Uterus (tissue), 4 donors: Measurements from ENCODE around the gene ZNF235. TPM values are rescaled to one million over a fixed set of nuclear protein-coding genes. Genes with fewer than 3 reads are reported as not detected.

Experiments used
- DNase-seq, 2 donors: peaks; one replicate each; pipeline ENCODE4 v3.0.0-alpha.2; 2019 to 2020
- H3K27ac ChIP-seq, 2 donors: fragments of 200-600 bp; sonication (generic); 1 replicate in 1 of 2; 2 replicates in 1 of 2; pipeline ENCODE4 v1.5.1; 2016 to 2018
- H3K27me3 ChIP-seq, 2 donors: fragments of 200-600 bp; sonication (generic); one replicate each; pipeline ENCODE4 v1.5.1; 2018 to 2019; ENCODE audit warnings: control low read depth in 1 of 2
- H3K36me3 ChIP-seq, 2 donors: fragments of 200-600 bp; sonication (generic); one replicate each; pipeline ENCODE4 v1.5.1; 2019; ENCODE audit warnings: control low read depth in 1 of 2
- H3K4me1 ChIP-seq, 2 donors: fragments of 200-600 bp; sonication (generic); one replicate each; pipeline ENCODE4 v1.5.1; 2018 to 2019; ENCODE audit warnings: control low read depth in 1 of 2
- H3K4me3 ChIP-seq, 2 donors: fragments of 200-600 bp; sonication (generic); 1 replicate in 1 of 2; 2 replicates in 1 of 2; pipeline ENCODE4 v1.5.1; 2018 to 2019; ENCODE audit warnings: mild to moderate bottlenecking in 1 of 2
- H3K9me3 ChIP-seq, 2 donors: fragments of 200-600 bp; sonication (generic); one replicate each; pipeline ENCODE4 v1.5.1; 2019; ENCODE audit warnings: control low read depth in 1 of 2
- CTCF ChIP-seq, 4 experiments: fragments of 200-600 bp in 2 of 4; fragments of 450-650 bp in 2 of 4; sonication (generic) in 2 of 4; IDR thresholded peaks; one replicate each; pipeline ENCODE4 v1.5.1; 2016 to 2019; ENCODE audit warnings: antibody characterized with exemption in 4 of 4, mild to moderate bottlenecking in 2 of 4, moderate library complexity in 1 of 4
- POLR2A ChIP-seq, 2 donors: fragments of 450-650 bp; IDR thresholded peaks; one replicate each; pipeline ENCODE4 v1.6.1; 2016; ENCODE audit warnings: antibody characterized with exemption in 2 of 2, mild to moderate bottlenecking in 1 of 2, moderate library complexity in 1 of 2
- intact Hi-C: fragments of 100-400 bp; cut with DNase I; formaldehyde crosslinking; loops from one replicate; pipeline ENCODE4 v1.15.1; 2023; ENCODE audit warnings: low total_unique reads
- total RNA-seq, 4 donors: library from RNA; depleted of rRNA in 3 of 4; stranded (reverse); fragments of >200 nt in 3 of 4; gene quantifications; one replicate each; pipeline versions ENCODE4 v1.1.0 to v1.2.4, GENCODE V29; 2014 to 2023
- donor health status: DM: yes; HTN: yes; CAD: no.

The ZNF235 gene
- total RNA-seq, 4 donors from 2014 or later: 4.1 to 17.4 (median 9.0) TPM

- Histone ChIP-seq H3K27ac (no peak overlapping the region), H3K36me3 (no peaks in the 10 kb centered on the region), H3K4me1 (no peaks in the 10 kb centered on the region), H3K27me3 (no peaks in the 10 kb centered on the region), H3K9me3 (peaks cover 0 to 23% of the 10 kb centered on the region in 2 donors), H3K4me3 (no peak overlapping the region)
- TF ChIP-seq POLR2A (IDR thresholded peaks at IDR 0.05) (no peak), CTCF (IDR thresholded peaks at IDR 0.05) (no peak)
- intact Hi-C loops: no loop called here
- DNase-seq: no peak
Observed at GRCh38 chr19:44332145-44332544, 27.3 kb upstream of the ZNF235 start.

GRCh38 chr19:44315883-44316282, 11.1 kb upstream of the ZNF235 start:
- Histone ChIP-seq H3K4me3 (no peak overlapping the region), H3K36me3 (no peaks in the 10 kb centered on the region), H3K27ac (no peak overlapping the region), H3K9me3 (peaks cover 0 to 34% of the 10 kb centered on the region in 2 donors), H3K27me3 (no peaks in the 10 kb centered on the region), H3K4me1 (no peaks in the 10 kb centered on the region)
- TF ChIP-seq CTCF (IDR thresholded peaks at IDR 0.05) (no peak), POLR2A (IDR thresholded peaks at IDR 0.05) (no peak)
- intact Hi-C loops: no loop called here
- no peak for DNase-seq

GRCh38 chr19:44313231-44313630, 8.4 kb upstream of the ZNF235 start:
- no peak overlapping the region for H3K4me3 ChIP-seq
- no peaks in the 10 kb centered on the region for H3K27me3 ChIP-seq
- intact Hi-C loops: no loop called here
- H3K36me3 ChIP-seq: no peaks in the 10 kb centered on the region
- TF ChIP-seq POLR2A (IDR thresholded peaks at IDR 0.05) (no peak), CTCF (IDR thresholded peaks at IDR 0.05) (no peak)
- DNase-seq: no peak
- no peaks in the 10 kb centered on the region for H3K4me1 ChIP-seq
- peaks cover 0 to 15% of the 10 kb centered on the region in 2 donors for H3K9me3 ChIP-seq
- no peak overlapping the region for H3K27ac ChIP-seq

- no peak overlapping the region for H3K4me3 ChIP-seq
- H3K36me3 ChIP-seq: no peaks in the 10 kb centered on the region
- no peaks in the 10 kb centered on the region for H3K27me3 ChIP-seq
- TF ChIP-seq POLR2A (IDR thresholded peaks at IDR 0.05) (no peak), CTCF (IDR thresholded peaks at IDR 0.05) (no peak)
- intact Hi-C loops: no loop called here
- no peak overlapping the region for H3K27ac ChIP-seq
- H3K9me3 ChIP-seq: peaks cover 0 to 9% of the 10 kb centered on the region in 2 donors
- no peaks in the 10 kb centered on the region for H3K4me1 ChIP-seq
- DNase-seq: no peak
Observed at GRCh38 chr19:44308011-44308410, 3.2 kb upstream of the ZNF235 start.

- no peak for TF ChIP-seq POLR2A (IDR thresholded peaks at IDR 0.05)
- no peak for TF ChIP-seq CTCF (IDR thresholded peaks at IDR 0.05)
- no peak for DNase-seq
- H3K36me3 ChIP-seq: no peaks in the 10 kb centered on the region
- no peaks in the 10 kb centered on the region for H3K4me1 ChIP-seq
- no peak overlapping the region for H3K27ac ChIP-seq
- no peaks in the 10 kb centered on the region for H3K9me3 ChIP-seq
- no peaks in the 10 kb centered on the region for H3K27me3 ChIP-seq
- intact Hi-C loops: no loop called here
- H3K4me3 ChIP-seq: no peak overlapping the region
Observed at GRCh38 chr19:44306283-44306682, 1.5 kb upstream of the ZNF235 start.
